ENCODE data around the gene FMNL1.

DNA sequence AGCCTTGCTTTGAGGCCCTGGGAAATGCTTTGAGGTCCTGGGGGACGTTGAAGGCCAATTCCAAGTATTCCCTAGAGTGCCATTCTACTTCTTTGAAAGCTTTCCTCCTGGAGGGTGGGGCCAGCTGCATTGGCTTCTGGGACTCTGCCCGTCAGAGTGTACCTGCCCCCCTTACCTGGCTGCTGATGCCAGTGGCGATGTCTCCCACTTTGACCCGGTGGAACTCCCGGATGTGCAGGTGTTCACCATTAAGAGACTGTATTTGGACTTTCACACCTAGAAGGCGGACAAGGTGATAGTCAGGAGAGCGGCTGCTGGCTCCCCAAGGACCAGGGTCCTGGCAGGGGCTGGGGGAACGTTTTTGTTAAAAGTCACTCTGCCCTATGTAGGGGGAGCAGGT is 43.3 kb downstream of the FMNL1 start:
- TF ChIP-seq, protein P1, sequence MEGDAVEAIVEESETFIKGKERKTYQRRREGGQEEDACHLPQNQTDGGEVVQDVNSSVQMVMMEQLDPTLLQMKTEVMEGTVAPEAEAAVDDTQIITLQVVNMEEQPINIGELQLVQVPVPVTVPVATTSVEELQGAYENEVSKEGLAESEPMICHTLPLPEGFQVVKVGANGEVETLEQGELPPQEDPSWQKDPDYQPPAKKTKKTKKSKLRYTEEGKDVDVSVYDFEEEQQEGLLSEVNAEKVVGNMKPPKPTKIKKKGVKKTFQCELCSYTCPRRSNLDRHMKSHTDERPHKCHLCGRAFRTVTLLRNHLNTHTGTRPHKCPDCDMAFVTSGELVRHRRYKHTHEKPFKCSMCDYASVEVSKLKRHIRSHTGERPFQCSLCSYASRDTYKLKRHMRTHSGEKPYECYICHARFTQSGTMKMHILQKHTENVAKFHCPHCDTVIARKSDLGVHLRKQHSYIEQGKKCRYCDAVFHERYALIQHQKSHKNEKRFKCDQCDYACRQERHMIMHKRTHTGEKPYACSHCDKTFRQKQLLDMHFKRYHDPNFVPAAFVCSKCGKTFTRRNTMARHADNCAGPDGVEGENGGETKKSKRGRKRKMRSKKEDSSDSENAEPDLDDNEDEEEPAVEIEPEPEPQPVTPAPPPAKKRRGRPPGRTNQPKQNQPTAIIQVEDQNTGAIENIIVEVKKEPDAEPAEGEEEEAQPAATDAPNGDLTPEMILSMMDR (IDR thresholded peaks at IDR 0.05), result no peak
- TF ChIP-seq TCF7L2 (IDR thresholded peaks at IDR 0.05; ENCODE audit: low read depth, low read length) (no peak), POLR2AphosphoS5 (IDR thresholded peaks at IDR 0.05; ENCODE audit: low read depth, low read length) (no peak)
- TF ChIP-seq, protein P2, sequence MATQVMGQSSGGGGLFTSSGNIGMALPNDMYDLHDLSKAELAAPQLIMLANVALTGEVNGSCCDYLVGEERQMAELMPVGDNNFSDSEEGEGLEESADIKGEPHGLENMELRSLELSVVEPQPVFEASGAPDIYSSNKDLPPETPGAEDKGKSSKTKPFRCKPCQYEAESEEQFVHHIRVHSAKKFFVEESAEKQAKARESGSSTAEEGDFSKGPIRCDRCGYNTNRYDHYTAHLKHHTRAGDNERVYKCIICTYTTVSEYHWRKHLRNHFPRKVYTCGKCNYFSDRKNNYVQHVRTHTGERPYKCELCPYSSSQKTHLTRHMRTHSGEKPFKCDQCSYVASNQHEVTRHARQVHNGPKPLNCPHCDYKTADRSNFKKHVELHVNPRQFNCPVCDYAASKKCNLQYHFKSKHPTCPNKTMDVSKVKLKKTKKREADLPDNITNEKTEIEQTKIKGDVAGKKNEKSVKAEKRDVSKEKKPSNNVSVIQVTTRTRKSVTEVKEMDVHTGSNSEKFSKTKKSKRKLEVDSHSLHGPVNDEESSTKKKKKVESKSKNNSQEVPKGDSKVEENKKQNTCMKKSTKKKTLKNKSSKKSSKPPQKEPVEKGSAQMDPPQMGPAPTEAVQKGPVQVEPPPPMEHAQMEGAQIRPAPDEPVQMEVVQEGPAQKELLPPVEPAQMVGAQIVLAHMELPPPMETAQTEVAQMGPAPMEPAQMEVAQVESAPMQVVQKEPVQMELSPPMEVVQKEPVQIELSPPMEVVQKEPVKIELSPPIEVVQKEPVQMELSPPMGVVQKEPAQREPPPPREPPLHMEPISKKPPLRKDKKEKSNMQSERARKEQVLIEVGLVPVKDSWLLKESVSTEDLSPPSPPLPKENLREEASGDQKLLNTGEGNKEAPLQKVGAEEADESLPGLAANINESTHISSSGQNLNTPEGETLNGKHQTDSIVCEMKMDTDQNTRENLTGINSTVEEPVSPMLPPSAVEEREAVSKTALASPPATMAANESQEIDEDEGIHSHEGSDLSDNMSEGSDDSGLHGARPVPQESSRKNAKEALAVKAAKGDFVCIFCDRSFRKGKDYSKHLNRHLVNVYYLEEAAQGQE (IDR thresholded peaks at IDR 0.05; ENCODE audit: insufficient read depth in 1 of 2, low read depth in 2 of 2, low read length in 1 of 2), result no peak
